ENCODE results near the gene CLEC4E. TPM values are rescaled to one million over a fixed set of nuclear protein-coding genes. Genes with fewer than 3 reads are reported as not detected.

CLEC4E gene
- polyA plus RNA-seq, 1 donor from 2014 or later = not detected

GRCh38 chr12:8581098-8581784 is 40.5 kb upstream of the CLEC4E start (continued):
- TF ChIP-seq SMC3 (conservative IDR thresholded peaks at IDR 0.05; ENCODE audit: poor library complexity) (no peak), MXI1 (conservative IDR thresholded peaks at IDR 0.05; ENCODE audit: poor library complexity, severe bottlenecking) (no peak)

GRCh38 chr12:8577879-8578278 is 37.2 kb upstream of the CLEC4E start:
- TF ChIP-seq EZH2 (IDR thresholded peaks at IDR 0.05; ENCODE audit: borderline replicate concordance, insufficient read depth, low read length, poor library complexity, severe bottlenecking) (no peak), REST (IDR thresholded peaks at IDR 0.05; ENCODE audit: borderline replicate concordance) (no peak), RAD21 (conservative IDR thresholded peaks at IDR 0.05) (no peak), TAF1 (IDR thresholded peaks at IDR 0.05; ENCODE audit: low read depth) (no peak), SMC3 (conservative IDR thresholded peaks at IDR 0.05; ENCODE audit: poor library complexity) (no peak), MXI1 (conservative IDR thresholded peaks at IDR 0.05; ENCODE audit: poor library complexity, severe bottlenecking) (no peak), EP300 (conservative IDR thresholded peaks at IDR 0.05; ENCODE audit: poor library complexity, severe bottlenecking) (no peak), POLR2AphosphoS5 (IDR thresholded peaks at IDR 0.05) (no peak)
- TF ChIP-seq, protein P1, sequence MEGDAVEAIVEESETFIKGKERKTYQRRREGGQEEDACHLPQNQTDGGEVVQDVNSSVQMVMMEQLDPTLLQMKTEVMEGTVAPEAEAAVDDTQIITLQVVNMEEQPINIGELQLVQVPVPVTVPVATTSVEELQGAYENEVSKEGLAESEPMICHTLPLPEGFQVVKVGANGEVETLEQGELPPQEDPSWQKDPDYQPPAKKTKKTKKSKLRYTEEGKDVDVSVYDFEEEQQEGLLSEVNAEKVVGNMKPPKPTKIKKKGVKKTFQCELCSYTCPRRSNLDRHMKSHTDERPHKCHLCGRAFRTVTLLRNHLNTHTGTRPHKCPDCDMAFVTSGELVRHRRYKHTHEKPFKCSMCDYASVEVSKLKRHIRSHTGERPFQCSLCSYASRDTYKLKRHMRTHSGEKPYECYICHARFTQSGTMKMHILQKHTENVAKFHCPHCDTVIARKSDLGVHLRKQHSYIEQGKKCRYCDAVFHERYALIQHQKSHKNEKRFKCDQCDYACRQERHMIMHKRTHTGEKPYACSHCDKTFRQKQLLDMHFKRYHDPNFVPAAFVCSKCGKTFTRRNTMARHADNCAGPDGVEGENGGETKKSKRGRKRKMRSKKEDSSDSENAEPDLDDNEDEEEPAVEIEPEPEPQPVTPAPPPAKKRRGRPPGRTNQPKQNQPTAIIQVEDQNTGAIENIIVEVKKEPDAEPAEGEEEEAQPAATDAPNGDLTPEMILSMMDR (IDR thresholded peaks at IDR 0.05; ENCODE audit: poor library complexity, severe bottlenecking) = no peak
- H3K4me3 ChIP-seq (ENCODE audit: low read length) = no peak overlapping the region
- H3K9me2 ChIP-seq (ENCODE audit: insufficient read depth, low read length) = no peaks in the 10 kb centered on the region
- H3K79me2 ChIP-seq (replicated peaks; ENCODE audit: insufficient read depth, low read length) = no peaks in the 10 kb centered on the region
- no peak overlapping the region for H3K9ac ChIP-seq (ENCODE audit: low read length)
- H3K27me3 ChIP-seq (ENCODE audit: insufficient read depth, low read depth, low read length) = no peaks in the 10 kb centered on the region
- H3K4me2 ChIP-seq (ENCODE audit: low read length) = no peak overlapping the region
- H3K9me3 ChIP-seq (ENCODE audit: low read length) = no peaks in the 10 kb centered on the region
- no peaks in the 10 kb centered on the region for H3F3A ChIP-seq (ENCODE audit: insufficient read depth, low read length, poor library complexity, severe bottlenecking)
- H3K36me3 ChIP-seq (ENCODE audit: insufficient read depth, low read length) = no peaks in the 10 kb centered on the region
- H4K20me1 ChIP-seq (ENCODE audit: insufficient read depth) = no peaks in the 10 kb centered on the region
- H2AFZ ChIP-seq (ENCODE audit: low read depth, low read length) = no peak overlapping the region
- no peak overlapping the region for H3K27ac ChIP-seq (ENCODE audit: low read length)

DNA sequence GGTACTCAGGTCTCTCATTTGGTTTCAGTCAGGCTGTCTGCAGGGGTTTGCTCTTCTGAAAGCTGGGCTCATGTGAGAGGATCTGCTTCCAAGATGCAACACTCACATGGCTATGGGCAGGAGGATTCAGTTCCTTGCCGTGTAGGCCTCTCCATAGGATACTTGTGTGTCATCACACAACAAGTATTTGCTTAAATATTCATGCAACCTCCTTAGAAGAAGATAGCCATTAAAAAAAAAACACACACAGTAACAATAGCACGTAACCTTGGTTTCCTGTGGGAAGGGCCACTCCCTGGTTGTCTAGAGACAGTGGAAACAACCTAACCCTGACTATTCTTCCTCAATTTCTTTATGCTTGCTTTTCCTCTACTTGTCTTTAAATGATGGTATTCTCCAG is 31.8 kb upstream of the CLEC4E start:
- Histone ChIP-seq H3K4me3 (ENCODE audit: low read length) (no peak overlapping the region), H2AFZ (ENCODE audit: low read depth, low read length) (no peak overlapping the region), H3F3A (ENCODE audit: insufficient read depth, low read length, poor library complexity, severe bottlenecking) (no peaks in the 10 kb centered on the region), H3K27ac (ENCODE audit: low read length) (no peak overlapping the region), H3K27me3 (ENCODE audit: insufficient read depth, low read depth, low read length) (no peaks in the 10 kb centered on the region), H3K79me2 (replicated peaks; ENCODE audit: insufficient read depth, low read length) (no peaks in the 10 kb centered on the region), H3K9me2 (ENCODE audit: insufficient read depth, low read length) (no peaks in the 10 kb centered on the region), H3K9me3 (ENCODE audit: low read length) (no peaks in the 10 kb centered on the region), H3K36me3 (ENCODE audit: insufficient read depth, low read length) (no peaks in the 10 kb centered on the region), H4K20me1 (ENCODE audit: insufficient read depth) (no peaks in the 10 kb centered on the region), H3K4me2 (ENCODE audit: low read length) (no peak overlapping the region), H3K9ac (ENCODE audit: low read length) (no peak overlapping the region)
- TF ChIP-seq EP300 (conservative IDR thresholded peaks at IDR 0.05; ENCODE audit: poor library complexity, severe bottlenecking) (no peak), EZH2 (IDR thresholded peaks at IDR 0.05; ENCODE audit: borderline replicate concordance, insufficient read depth, low read length, poor library complexity, severe bottlenecking) (no peak), TAF1 (IDR thresholded peaks at IDR 0.05; ENCODE audit: low read depth) (no peak), MXI1 (conservative IDR thresholded peaks at IDR 0.05; ENCODE audit: poor library complexity, severe bottlenecking) (no peak), SMC3 (conservative IDR thresholded peaks at IDR 0.05; ENCODE audit: poor library complexity) (no peak), REST (IDR thresholded peaks at IDR 0.05; ENCODE audit: borderline replicate concordance) (no peak), RAD21 (conservative IDR thresholded peaks at IDR 0.05) (no peak), POLR2AphosphoS5 (IDR thresholded peaks at IDR 0.05) (no peak)
- TF ChIP-seq, protein P1 (IDR thresholded peaks at IDR 0.05; ENCODE audit: poor library complexity, severe bottlenecking) = no peak
